Esophagus muscularis mucosa (tissue), 3 donors: ENCODE results near the gene GPR61.

ENCODE experiments used
- CTCF ChIP-seq, 3 experiments: fragments of 200-600 bp in 2 of 3; fragments of 450-650 bp in 1 of 3; sonication (generic) in 2 of 3; IDR thresholded peaks; one replicate each; pipeline ENCODE4 v1.5.1; 2017 to 2019; ENCODE audit warnings: antibody characterized with exemption in 3 of 3, mild to moderate bottlenecking in 2 of 3, moderate library complexity in 1 of 3
- POLR2A ChIP-seq: fragments of 450-650 bp; IDR thresholded peaks from one replicate; pipeline ENCODE4 v1.6.1; 2017; ENCODE audit warnings: antibody characterized with exemption, moderate library complexity, mild to moderate bottlenecking, low read depth

GRCh38 chr1:109508001-109508872, 31.4 kb upstream of the GPR61 start:
- TF ChIP-seq CTCF (IDR thresholded peaks at IDR 0.05) (no peak), POLR2A (no peak)
